Brain microvascular endothelial cell (primary cell): ENCODE data around the gene ELF2.
A peak's percentile ranks its signal among the peaks of the same experiment; 100 is the strongest.
"Not testable (repeated sequence)": the region's sequence is repeated elsewhere in the genome, so short reads cannot be mapped to it uniquely, and the experiment has no call there.

Experiments used
- DNase-seq: peaks from one replicate; pipeline ENCODE4 v3.0.0-alpha.2; 2020
- H3K27ac ChIP-seq: fragments of 250-450 bp; sonication (Bioruptor Pico); 2 replicates; pipeline ENCODE4 v1.5.1; 2020; ENCODE audit warnings: mild to moderate bottlenecking, moderate library complexity
- H3K27me3 ChIP-seq: fragments of 250-450 bp; sonication (Bioruptor Pico); replicated peaks from 2 replicates; pipeline ENCODE4 v1.5.1; 2020; ENCODE audit warnings: mild to moderate bottlenecking
- H3K36me3 ChIP-seq: fragments of 250-450 bp; sonication (Bioruptor Pico); replicated peaks from 2 replicates; pipeline ENCODE4 v1.5.1; 2020; ENCODE audit warnings: mild to moderate bottlenecking
- H3K4me3 ChIP-seq: 2 replicates; pipeline ENCODE4 v1.5.1; 2011; ENCODE audit warnings: low read depth, mild to moderate bottlenecking, control low read depth, low read length, moderate library complexity
- CTCF ChIP-seq: IDR thresholded peaks from 2 replicates; pipeline ENCODE4 v1.5.1; 2011; ENCODE audit warnings: low read depth, mild to moderate bottlenecking, moderate library complexity, low read length, control low read depth, inconsistent platforms; ENCODE audit errors: missing control alignments
- in situ Hi-C: cut with HindIII; loops from 2 replicates; pipeline ENCODE4 v1.10.0; 2017; ENCODE audit warnings: low sequenced_read_pairs, low pct_ligation_motif_present

The ELF2 gene

DNA sequence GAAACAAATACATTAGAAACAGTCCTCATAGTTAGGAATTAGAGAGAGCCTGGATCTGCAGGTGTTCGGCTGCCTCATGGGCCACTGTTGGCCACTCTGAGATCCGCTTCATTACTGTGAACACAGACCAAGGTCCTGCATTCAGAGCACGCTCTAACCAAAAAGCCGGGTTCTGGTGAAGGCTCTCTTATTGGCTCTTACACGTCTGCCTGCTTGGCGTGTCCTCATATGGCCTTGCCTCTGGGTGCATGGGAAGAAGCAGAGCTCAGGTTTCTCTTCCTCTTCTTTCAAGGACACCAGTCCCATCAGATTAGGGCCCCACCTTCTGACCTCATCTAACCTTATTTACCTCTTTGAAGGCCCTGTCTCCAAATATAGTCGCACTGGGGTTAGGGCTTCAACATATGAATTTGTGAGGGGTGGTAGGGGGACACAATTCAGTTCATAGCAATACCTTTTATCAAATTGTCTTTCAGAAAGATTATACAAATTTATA is 37.1 kb upstream of the ELF2 start:
- DNase-seq: no peak
- in situ Hi-C loops: no loop called here
- no peaks in the 10 kb centered on the region for H3K27me3 ChIP-seq
- TF ChIP-seq CTCF: no peak
- no peaks in the 10 kb centered on the region for H3K36me3 ChIP-seq
- H3K27ac ChIP-seq: no peak overlapping the region
- H3K4me3 ChIP-seq: no peak overlapping the region

GRCh38 chr4:139213633-139214032 is 36.6 kb upstream of the ELF2 start:
- H3K4me3 ChIP-seq, H3K36me3 ChIP-seq, DNase-seq, H3K27ac ChIP-seq, H3K27me3 ChIP-seq, in situ Hi-C loops: not testable (repeated sequence)

GRCh38 chr4:139212900-139213299 is 35.9 kb upstream of the ELF2 start:
- Histone ChIP-seq H3K4me3 (no peak overlapping the region), H3K27ac (no peak overlapping the region), H3K27me3 (no peaks in the 10 kb centered on the region), H3K36me3 (no peaks in the 10 kb centered on the region)
- no peak for TF ChIP-seq CTCF
- in situ Hi-C loops: no loop called here
- DNase-seq: no peak

GRCh38 chr4:139210486-139210885 is 33.5 kb upstream of the ELF2 start:
- DNase-seq: no peak
- in situ Hi-C loops: no loop called here
- H3K4me3 ChIP-seq: no peak overlapping the region
- H3K36me3 ChIP-seq: no peaks in the 10 kb centered on the region
- TF ChIP-seq CTCF: no peak
- no peaks in the 10 kb centered on the region for H3K27me3 ChIP-seq
- H3K27ac ChIP-seq: no peak overlapping the region

DNA sequence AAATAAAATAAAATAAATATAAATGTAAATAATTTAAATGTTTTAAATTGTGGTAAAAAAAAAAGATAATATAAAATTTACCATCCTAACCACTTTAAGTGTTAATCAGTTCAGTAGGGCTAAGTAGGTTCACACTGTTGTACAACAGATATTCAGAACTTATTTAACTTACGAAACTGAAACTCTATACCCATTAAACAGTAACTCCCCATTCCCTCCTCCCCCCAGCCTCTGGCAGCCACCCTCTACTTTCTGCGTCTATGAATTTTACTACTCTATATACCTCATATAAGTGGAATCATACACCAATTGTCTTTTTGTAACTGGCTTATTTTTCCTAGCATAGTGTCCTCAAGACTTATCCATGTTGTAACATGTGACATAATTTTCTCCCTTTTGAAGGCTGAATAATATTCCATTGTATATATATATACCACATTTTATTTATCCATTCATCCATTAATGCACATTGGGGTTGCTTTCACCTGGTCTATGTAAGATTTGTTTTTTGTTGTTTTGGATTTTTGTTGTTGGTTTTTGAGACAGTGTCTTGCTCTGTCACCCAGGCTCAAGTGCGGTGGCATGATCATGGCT is 32.5 kb upstream of the ELF2 start:
- Histone ChIP-seq H3K27me3 (no peaks in the 10 kb centered on the region), H3K4me3 (no peak overlapping the region), H3K36me3 (no peaks in the 10 kb centered on the region), H3K27ac (no peak overlapping the region)
- TF ChIP-seq CTCF: no peak
- no peak for DNase-seq
- in situ Hi-C loops: no loop called here

GRCh38 chr4:139208404-139208945 is 31.5 kb upstream of the ELF2 start:
- Histone ChIP-seq H3K27me3 (no peaks in the 10 kb centered on the region), H3K36me3 (no peaks in the 10 kb centered on the region), H3K4me3 (no peak overlapping the region), H3K27ac (no peak overlapping the region)
- no peak for TF ChIP-seq CTCF
- in situ Hi-C loops: no loop called here
- DNase-seq: peak; percentile 13
